Chondrocyte (in vitro differentiated cells): ENCODE measurements around the gene CMAS. TPM values are rescaled to one million over a fixed set of nuclear protein-coding genes. Genes with fewer than 3 reads are reported as not detected.
"Not testable (repeated sequence)": the region's sequence is repeated elsewhere in the genome, so short reads cannot be mapped to it uniquely, and the experiment has no call there.

Source experiments
- DNase-seq: peaks from one replicate; pipeline ENCODE4 v3.0.0; 2021; ENCODE audit warnings: mixed read lengths, low spot score
- H3K27ac Mint-ChIP-seq: one replicate; pipeline ENCODE4 v1.8.0; 2021; ENCODE audit warnings: mild to moderate bottlenecking, moderate library complexity, mixed read lengths; ENCODE audit not compliant: unreplicated experiment
- H3K27me3 Mint-ChIP-seq: 2 replicates; pipeline ENCODE4 v1.8.0; 2021; ENCODE audit warnings: low read depth, mixed read lengths
- H3K36me3 Mint-ChIP-seq: 2 replicates; pipeline ENCODE4 v1.8.0; 2021; ENCODE audit warnings: low read depth, mixed read lengths
- H3K4me1 Mint-ChIP-seq: 2 replicates; pipeline ENCODE4 v1.8.0; 2021; ENCODE audit warnings: low read depth, mild to moderate bottlenecking, mixed read lengths
- H3K4me3 Mint-ChIP-seq: one replicate; pipeline ENCODE4 v1.8.0; 2021; ENCODE audit warnings: mild to moderate bottlenecking, moderate library complexity, mixed read lengths; ENCODE audit not compliant: unreplicated experiment
- H3K9me3 Mint-ChIP-seq: 2 replicates; pipeline ENCODE4 v1.8.0; 2021; ENCODE audit warnings: low read depth, mixed read lengths
- CTCF ChIP-seq: fragments of 200-600 bp; sonication (generic); IDR thresholded peaks from 2 replicates; pipeline ENCODE4 v1.5.0; 2021; ENCODE audit warnings: antibody characterized with exemption, mild to moderate bottlenecking, moderate library complexity
- total RNA-seq: library from RNA; stranded (reverse); gene quantifications from 3 replicates; pipeline ENCODE4 v1.2.1, GENCODE V29; 2021

The CMAS gene
- total RNA-seq, 1 donor from 2014 or later = 26.1 TPM

GRCh38 chr12:22046968-22047390, 961 bp downstream of the CMAS start:
- no peaks in the 10 kb centered on the region for H3K36me3 Mint-ChIP-seq
- peaks cover 22% of the 10 kb centered on the region for H3K4me1 Mint-ChIP-seq
- no peak for DNase-seq
- no peaks in the 10 kb centered on the region for H3K9me3 Mint-ChIP-seq
- H3K27ac Mint-ChIP-seq = peak overlapping the region; percentile 91
- H3K27me3 Mint-ChIP-seq = no peaks in the 10 kb centered on the region
- peak overlapping the region; percentile 91 for H3K4me3 Mint-ChIP-seq
- TF ChIP-seq CTCF = no peak

GRCh38 chr12:22047494-22047893, 1.5 kb downstream of the CMAS start:
- H3K27me3 Mint-ChIP-seq = no peaks in the 10 kb centered on the region
- H3K27ac Mint-ChIP-seq = no peak overlapping the region
- peak overlapping the region; percentile 91 for H3K4me3 Mint-ChIP-seq
- no peak for DNase-seq
- no peaks in the 10 kb centered on the region for H3K9me3 Mint-ChIP-seq
- peaks cover 22% of the 10 kb centered on the region for H3K4me1 Mint-ChIP-seq
- TF ChIP-seq CTCF = no peak
- H3K36me3 Mint-ChIP-seq = no peaks in the 10 kb centered on the region

GRCh38 chr12:22048351-22049041, 2.5 kb downstream of the CMAS start:
- Mint-ChIP-seq H3K4me1 (peaks cover 22% of the 10 kb centered on the region), H3K9me3 (no peaks in the 10 kb centered on the region), H3K27me3 (no peaks in the 10 kb centered on the region), H3K4me3 (no peak overlapping the region), H3K27ac (no peak overlapping the region), H3K36me3 (no peaks in the 10 kb centered on the region)
- no peak for TF ChIP-seq CTCF
- no peak for DNase-seq

- Mint-ChIP-seq H3K27me3 (no peaks in the 10 kb centered on the region), H3K27ac (no peak overlapping the region), H3K9me3 (no peaks in the 10 kb centered on the region), H3K36me3 (no peaks in the 10 kb centered on the region), H3K4me3 (no peak overlapping the region), H3K4me1 (peaks cover 22% of the 10 kb centered on the region)
- TF ChIP-seq CTCF = no peak
- DNase-seq = no peak
Observed at GRCh38 chr12:22050078-22050477, 4.1 kb downstream of the CMAS start.

- Mint-ChIP-seq H3K4me3 (no peak overlapping the region), H3K9me3 (no peaks in the 10 kb centered on the region), H3K27ac (no peak overlapping the region), H3K4me1 (peaks cover 22% of the 10 kb centered on the region), H3K27me3 (no peaks in the 10 kb centered on the region), H3K36me3 (peaks cover 2% of the 10 kb centered on the region)
- DNase-seq = no peak
- no peak for TF ChIP-seq CTCF
Observed at GRCh38 chr12:22051114-22051698, 5.2 kb downstream of the CMAS start.

- H3K36me3 Mint-ChIP-seq, H3K4me1 Mint-ChIP-seq, H3K27me3 Mint-ChIP-seq, H3K9me3 Mint-ChIP-seq, DNase-seq, H3K4me3 Mint-ChIP-seq, H3K27ac Mint-ChIP-seq: not testable (repeated sequence)
Observed at GRCh38 chr12:22052994-22053393, 7.0 kb downstream of the CMAS start.
